AG08396 (cell line): ENCODE measurements around the gene RASAL2.
A peak's percentile ranks its signal among the peaks of the same experiment; 100 is the strongest.
"Not testable (repeated sequence)": the region's sequence is repeated elsewhere in the genome, so short reads cannot be mapped to it uniquely, and the experiment has no call there.

Source experiments
- DNase-seq: peaks from one replicate; pipeline ENCODE4 v3.0.0; 2012; ENCODE audit warnings: low spot score, mixed read lengths

RASAL2 gene

GRCh38 chr1:178237121-178237520 lies 143.2 kb downstream of the RASAL2 start:
- no peak for DNase-seq

- DNase-seq: peak; percentile 45
These were observed 145.0 kb downstream of the RASAL2 start for GRCh38 chr1:178238722-178239510.

- no peak for DNase-seq
These were observed 147.2 kb downstream of the RASAL2 start for GRCh38 chr1:178241057-178241456.

- DNase-seq: no peak
These were observed 147.9 kb downstream of the RASAL2 start for GRCh38 chr1:178241837-178242236.

- DNase-seq: no peak
These were observed 149.2 kb downstream of the RASAL2 start for GRCh38 chr1:178243119-178243518.

GRCh38 chr1:178243890-178244289 lies 150.0 kb downstream of the RASAL2 start:
- no peak for DNase-seq

- not testable (repeated sequence) for DNase-seq
These were observed 154.4 kb downstream of the RASAL2 start for GRCh38 chr1:178248284-178248683.

- DNase-seq: not testable (repeated sequence)
These were observed 159.7 kb downstream of the RASAL2 start for GRCh38 chr1:178253581-178253980.

GRCh38 chr1:178254433-178254832 lies 160.5 kb downstream of the RASAL2 start:
- no peak for DNase-seq

- DNase-seq: no peak
These were observed 164.6 kb downstream of the RASAL2 start for GRCh38 chr1:178258536-178258935.

- peak; percentile 48 for DNase-seq
These were observed 168.2 kb downstream of the RASAL2 start for GRCh38 chr1:178262120-178262500.

GRCh38 chr1:178263341-178263740 lies 169.4 kb downstream of the RASAL2 start:
- no peak for DNase-seq

- DNase-seq: no peak
These were observed 172.2 kb downstream of the RASAL2 start for GRCh38 chr1:178266113-178266512.

GRCh38 chr1:178266619-178267066 lies 172.7 kb downstream of the RASAL2 start:
- DNase-seq: no peak

- DNase-seq: no peak
These were observed 173.8 kb downstream of the RASAL2 start for GRCh38 chr1:178267646-178268094.

GRCh38 chr1:178271471-178271870 lies 177.6 kb downstream of the RASAL2 start:
- no peak for DNase-seq

GRCh38 chr1:178273707-178274410 lies 180.0 kb downstream of the RASAL2 start:
- DNase-seq: no peak

- no peak for DNase-seq
These were observed 181.1 kb downstream of the RASAL2 start for GRCh38 chr1:178275049-178275448.

- DNase-seq: no peak
These were observed 181.6 kb downstream of the RASAL2 start for GRCh38 chr1:178275553-178275952.

GRCh38 chr1:178277793-178278530 lies 184.1 kb downstream of the RASAL2 start:
- DNase-seq: no peak

GRCh38 chr1:178278916-178279686 lies 185.2 kb downstream of the RASAL2 start:
- DNase-seq: no peak

GRCh38 chr1:178282949-178283367 lies 189.1 kb downstream of the RASAL2 start:
- DNase-seq: peak; percentile 33
